H1 (cell line): Measurements from ENCODE around the gene ZNF609. TPM values are rescaled to one million over a fixed set of nuclear protein-coding genes. Genes with fewer than 3 reads are reported as not detected.

Source experiments
- CTCF ChIA-PET: fragments of 300-600 bp; sonication (Branson Sonifier 250); formaldehyde crosslinking; loops from one replicate; lab custom pipeline; 2021; ENCODE audit not compliant: partially characterized antibody; lab: Charles Lee
- POLR2A ChIA-PET: fragments of 300-600 bp; sonication (Branson Sonifier 250); formaldehyde crosslinking; loops from one replicate; lab custom pipeline; 2021; ENCODE audit warnings: inconsistent platforms; ENCODE audit not compliant: partially characterized antibody; lab: Charles Lee
- DNase-seq, 2 experiments: peaks; one replicate each; pipeline versions ENCODE4 v3.0.0 to v3.0.0-alpha.2; 2010 to 2022; ENCODE audit warnings: low spot score in 2 of 2, low read depth in 1 of 2, mixed read lengths in 1 of 2
- FAIRE-seq: peaks from 2 replicates; lab custom pipeline; 2011; peaks lifted over from hg19 to GRCh38; lab: Jason Lieb, UNC
- H2AFZ ChIP-seq: 2 replicates; pipeline ENCODE4 v1.8.1; 2012; ENCODE audit warnings: low read length, inconsistent platforms
- H2AK5ac ChIP-seq: 2 replicates; pipeline ENCODE4 v1.6.1; 2013; ENCODE audit warnings: low read depth, low read length
- H2BK120ac ChIP-seq: replicated peaks from 2 replicates; pipeline ENCODE3; 2013; ENCODE audit warnings: low read depth, low read length, inconsistent platforms
- H2BK12ac ChIP-seq: 2 replicates; pipeline ENCODE4 v1.6.1; 2013; ENCODE audit warnings: low read depth, low read length
- H2BK15ac ChIP-seq: 2 replicates; pipeline ENCODE4 v1.6.1; 2013; ENCODE audit warnings: low read length
- H2BK20ac ChIP-seq: 2 replicates; pipeline ENCODE4 v1.6.1; 2013; ENCODE audit warnings: low read length
- H2BK5ac ChIP-seq: 2 replicates; pipeline ENCODE4 v1.6.1; 2013; ENCODE audit warnings: low read depth, low read length
- H3K14ac ChIP-seq: 2 replicates; pipeline ENCODE4 v1.6.1; 2013; ENCODE audit warnings: inconsistent platforms; ENCODE audit not compliant: insufficient read length
- H3K18ac ChIP-seq: 2 replicates; pipeline ENCODE4 v1.6.1; 2013; ENCODE audit warnings: low read length; ENCODE audit errors: extremely low read depth
- H3K23ac ChIP-seq: 2 replicates; pipeline ENCODE4 v1.6.1; 2013; ENCODE audit warnings: inconsistent platforms; ENCODE audit not compliant: insufficient read length
- H3K23me2 ChIP-seq: 2 replicates; pipeline ENCODE4 v1.6.1; 2013; ENCODE audit warnings: low read depth, low read length
- H3K27ac ChIP-seq: 2 replicates; pipeline ENCODE4 v1.6.1; 2011; ENCODE audit warnings: low read depth, low read length, inconsistent platforms
- H3K27me3 ChIP-seq, 4 experiments: replicated peaks in 1 of 4; 1 replicate in 1 of 4; 2 replicates in 3 of 4; pipeline versions ENCODE4 v1.6.1 to v1.8.1; 2011 to 2013; ENCODE audit warnings: low read length in 3 of 4, mild to moderate bottlenecking in 3 of 4, inconsistent platforms in 2 of 4, mixed read lengths in 2 of 4, moderate library complexity in 1 of 4; ENCODE audit not compliant: control insufficient read depth in 3 of 4, insufficient read depth in 3 of 4; ENCODE audit errors: extremely low read depth in 1 of 4
- H3K36me3 ChIP-seq, 4 experiments: 2 replicates each; pipeline versions ENCODE4 v1.6.1 to v1.8.1; 2011 to 2013; ENCODE audit warnings: mild to moderate bottlenecking in 4 of 4, low read length in 3 of 4, moderate library complexity in 2 of 4, control low read depth in 1 of 4, inconsistent platforms in 1 of 4; ENCODE audit not compliant: insufficient read depth in 4 of 4, control insufficient read depth in 2 of 4
- H3K4ac ChIP-seq: replicated peaks from 2 replicates; pipeline ENCODE3; 2013; ENCODE audit warnings: low read length, low read depth, mixed read lengths, inconsistent platforms; ENCODE audit not compliant: insufficient read length
- H3K4me1 ChIP-seq, 4 experiments: replicated peaks in 1 of 4; 1 replicate in 1 of 4; 2 replicates in 3 of 4; pipeline versions ENCODE4 v1.6.1 to v1.8.1; 2011 to 2013; ENCODE audit warnings: low read length in 3 of 4, inconsistent platforms in 2 of 4, mixed read lengths in 1 of 4; ENCODE audit not compliant: insufficient read depth in 4 of 4, control insufficient read depth in 3 of 4
- H3K4me2 ChIP-seq, 2 experiments: 2 replicates each; pipeline versions ENCODE4 v1.6.1 to v1.8.1; 2011 to 2013; ENCODE audit warnings: low read depth in 2 of 2, low read length in 2 of 2, control low read depth in 1 of 2, inconsistent platforms in 1 of 2, mild to moderate bottlenecking in 1 of 2; ENCODE audit not compliant: insufficient read depth in 1 of 2
- H3K4me3 ChIP-seq, 4 experiments: fragments of 200-600, 300-600 bp in 1 of 4; sonication (generic), shearing (Covaris generic), sonication (Bioruptor Twin) in 1 of 4; 2 replicates each; pipeline versions ENCODE4 v1.5.1 to v1.8.1; 2011 to 2016; ENCODE audit warnings: low read length in 4 of 4, low read depth in 3 of 4, control low read depth in 2 of 4, inconsistent platforms in 2 of 4, mild to moderate bottlenecking in 2 of 4, mixed read lengths in 1 of 4, moderate library complexity in 1 of 4; ENCODE audit not compliant: insufficient read depth in 2 of 4; ENCODE audit errors: extremely low read depth in 1 of 4
- H3K56ac ChIP-seq: replicated peaks from 2 replicates; pipeline ENCODE3; 2013; ENCODE audit warnings: low read depth, mild to moderate bottlenecking, mixed read lengths, low read length, inconsistent platforms; ENCODE audit not compliant: insufficient read length
- H3K79me1 ChIP-seq: 2 replicates; pipeline ENCODE4 v1.6.1; 2013; ENCODE audit warnings: low read depth, low read length, control low read depth
- H3K79me2 ChIP-seq, 2 experiments: 2 replicates each; pipeline versions ENCODE4 v1.6.1 to v1.8.1; 2012 to 2013; ENCODE audit warnings: low read length in 2 of 2, mild to moderate bottlenecking in 2 of 2, inconsistent platforms in 1 of 2; ENCODE audit not compliant: insufficient read depth in 2 of 2, control insufficient read depth in 1 of 2
- H3K9ac ChIP-seq, 4 experiments: replicated peaks in 1 of 4; 1 replicate in 1 of 4; 2 replicates in 3 of 4; pipeline versions ENCODE4 v1.6.1 to v1.8.1; 2011 to 2013; ENCODE audit warnings: low read depth in 3 of 4, low read length in 3 of 4, control low read depth in 2 of 4, mild to moderate bottlenecking in 2 of 4, moderate library complexity in 2 of 4, inconsistent platforms in 1 of 4; ENCODE audit errors: extremely low read depth in 1 of 4
- H3K9me3 ChIP-seq, 2 experiments: 2 replicates each; pipeline versions ENCODE4 v1.6.1 to v1.8.1; 2012 to 2013; ENCODE audit warnings: mild to moderate bottlenecking in 2 of 2, moderate library complexity in 2 of 2, control low read depth in 1 of 2, inconsistent platforms in 1 of 2, low read depth in 1 of 2, low read length in 1 of 2, mixed read lengths in 1 of 2; ENCODE audit not compliant: insufficient read depth in 2 of 2
- H4K20me1 ChIP-seq, 2 experiments: replicated peaks in 1 of 2; 2 replicates each; pipeline versions ENCODE3 to v1.8.1; 2011 to 2013; ENCODE audit warnings: inconsistent platforms in 2 of 2, low read length in 2 of 2, mild to moderate bottlenecking in 1 of 2; ENCODE audit not compliant: insufficient read depth in 2 of 2, control insufficient read depth in 1 of 2
- H4K5ac ChIP-seq: 2 replicates; pipeline ENCODE4 v1.6.1; 2013; ENCODE audit warnings: low read length, low read depth, mixed read lengths, inconsistent platforms; ENCODE audit not compliant: insufficient read length
- H4K8ac ChIP-seq: 2 replicates; pipeline ENCODE4 v1.8.0; 2013; ENCODE audit warnings: mild to moderate bottlenecking, moderate library complexity, low read length, inconsistent platforms; ENCODE audit not compliant: insufficient read depth; ENCODE audit errors: extremely low read depth
- H4K91ac ChIP-seq: replicated peaks from 2 replicates; pipeline ENCODE3; 2013; ENCODE audit warnings: low read length, mixed read lengths, inconsistent platforms; ENCODE audit not compliant: insufficient read length
- HDAC6 ChIP-seq: IDR thresholded peaks from one replicate; pipeline ENCODE4 v1.7.1; 2012; ENCODE audit warnings: low read depth, mild to moderate bottlenecking, inconsistent platforms, low read length, moderate library complexity
- POLR2A ChIP-seq, 2 experiments: IDR thresholded peaks; 1 replicate in 1 of 2; 2 replicates in 1 of 2; pipeline ENCODE4 v1.6.1; 2011; ENCODE audit warnings: low read depth in 2 of 2, low read length in 2 of 2, mild to moderate bottlenecking in 2 of 2; ENCODE audit errors: control extremely low read depth in 1 of 2
- RAD21 ChIP-seq, 2 experiments: IDR thresholded peaks in 1 of 2; conservative IDR thresholded peaks in 1 of 2; 2 replicates each; pipeline ENCODE4 v1.6.1; 2011; ENCODE audit warnings: low read depth in 2 of 2, low read length in 2 of 2, improper control_type of control experiment in 1 of 2, inconsistent platforms in 1 of 2, mild to moderate bottlenecking in 1 of 2, moderate library complexity in 1 of 2
- WGBS, 2 experiments: shearing (Covaris generic) in 1 of 2; methylation state at CpG; one replicate each; pipeline versions ENCODE4 v1.1.6 to v1.1.7; 2013 to 2015; ENCODE audit warnings: low lambda C conversion rate in 2 of 2, mixed read lengths in 2 of 2, inconsistent platforms in 1 of 2, low coverage in 1 of 2, missing lambda C conversion rate in 1 of 2; ENCODE audit not compliant: insufficient replicate concordance in 2 of 2, insufficient coverage in 1 of 2, insufficient read length in 1 of 2; ENCODE audit errors: extremely low coverage in 1 of 2, missing lambda C conversion rate in 1 of 2; 5-methylcytosine and 5-hydroxymethylcytosine counted together
- polyA plus RNA-seq, 7 experiments: library from polyadenylated mRNA; depleted of rRNA in 3 of 7; stranded (reverse) in 5 of 7; unstranded in 2 of 7; fragments of >200 nt in 5 of 7; fragments of 200-250 nt in 2 of 7; gene quantifications; 1 replicate in 5 of 7; 2 replicates in 1 of 7; 4 replicates in 1 of 7; pipeline versions ENCODE4 v1.2.1 to v1.2.3, GENCODE V29; 2011 to 2013; ENCODE audit warnings: missing spikeins in 2 of 7, mixed read lengths in 2 of 7
- total RNA-seq: library from RNA; stranded (reverse); fragmentation: NEBNext Ultra II Directional; extraction: Animal tissue kit (Norgen Biotek cat#: 25700); gene quantifications from 2 replicates; pipeline ENCODE4 v1.2.1, GENCODE V29; 2021
- TF ChIP-seq, protein P1 (sequence below), 3 experiments: IDR thresholded peaks; 1 replicate in 2 of 3; 2 replicates in 1 of 3; pipeline versions ENCODE4 v1.5.1 to v1.6.1; 2011; ENCODE audit warnings: low read length in 3 of 3, mild to moderate bottlenecking in 3 of 3, inconsistent platforms in 2 of 3, low read depth in 1 of 3, moderate library complexity in 1 of 3; ENCODE audit not compliant: insufficient read depth in 1 of 3; ENCODE audit errors: control extremely low read depth in 1 of 3

ZNF609 gene
- total and polyA plus RNA-seq, 2 of the 8 experiments (the other 6 are each of a cell fraction or from before 2014, with no cell fraction given) = 15.5 to 47.8 TPM

DNA sequence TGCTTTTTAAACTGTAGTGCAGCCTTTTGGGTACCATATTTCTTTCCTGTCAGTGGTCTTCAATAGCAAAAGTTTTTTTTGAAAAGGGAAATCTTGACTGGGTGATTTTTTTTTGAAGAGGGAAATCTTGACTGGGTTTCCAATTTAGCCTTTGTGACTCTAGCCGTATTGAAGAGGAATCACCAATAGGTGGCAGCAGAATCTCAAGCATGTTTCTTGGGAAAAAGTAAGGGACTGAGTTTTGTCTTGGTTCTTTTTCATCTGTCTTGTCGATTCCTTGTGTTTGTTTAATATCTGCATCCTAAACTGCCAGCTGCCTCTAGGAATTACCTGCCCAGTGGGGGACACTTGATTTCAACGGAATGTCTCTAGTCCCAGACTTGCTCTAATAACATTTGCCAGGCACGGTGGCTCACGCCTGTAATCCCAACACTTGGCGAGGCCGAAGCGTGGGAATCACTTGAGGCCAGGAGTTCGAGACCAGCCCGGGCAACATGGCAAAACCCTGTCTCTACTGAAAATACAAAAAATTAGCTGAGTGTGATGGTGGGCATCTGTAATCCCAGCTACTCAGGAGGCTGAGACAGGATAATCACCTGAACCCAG, 225.9 kb downstream of the ZNF609 start:
- no peak for DNase-seq
- Histone ChIP-seq H3K36me3 (peaks cover 17 to 73% (median 52%) of the 10 kb centered on the region in 4 experiments), H3K79me1 (no peaks in the 10 kb centered on the region), H4K91ac (no peak overlapping the region)
- TF ChIP-seq, protein P1, sequence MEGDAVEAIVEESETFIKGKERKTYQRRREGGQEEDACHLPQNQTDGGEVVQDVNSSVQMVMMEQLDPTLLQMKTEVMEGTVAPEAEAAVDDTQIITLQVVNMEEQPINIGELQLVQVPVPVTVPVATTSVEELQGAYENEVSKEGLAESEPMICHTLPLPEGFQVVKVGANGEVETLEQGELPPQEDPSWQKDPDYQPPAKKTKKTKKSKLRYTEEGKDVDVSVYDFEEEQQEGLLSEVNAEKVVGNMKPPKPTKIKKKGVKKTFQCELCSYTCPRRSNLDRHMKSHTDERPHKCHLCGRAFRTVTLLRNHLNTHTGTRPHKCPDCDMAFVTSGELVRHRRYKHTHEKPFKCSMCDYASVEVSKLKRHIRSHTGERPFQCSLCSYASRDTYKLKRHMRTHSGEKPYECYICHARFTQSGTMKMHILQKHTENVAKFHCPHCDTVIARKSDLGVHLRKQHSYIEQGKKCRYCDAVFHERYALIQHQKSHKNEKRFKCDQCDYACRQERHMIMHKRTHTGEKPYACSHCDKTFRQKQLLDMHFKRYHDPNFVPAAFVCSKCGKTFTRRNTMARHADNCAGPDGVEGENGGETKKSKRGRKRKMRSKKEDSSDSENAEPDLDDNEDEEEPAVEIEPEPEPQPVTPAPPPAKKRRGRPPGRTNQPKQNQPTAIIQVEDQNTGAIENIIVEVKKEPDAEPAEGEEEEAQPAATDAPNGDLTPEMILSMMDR (IDR thresholded peaks at IDR 0.05; ENCODE audit: control extremely low read depth in 1 of 3, insufficient read depth in 1 of 3, low read depth in 1 of 3, low read length in 3 of 3) = peak in 2 of 3 experiments; percentile 56 to 65; a peak in 2 of 4 replicates
- TF ChIP-seq HDAC6 (no peak), POLR2A (IDR thresholded peaks at IDR 0.05; ENCODE audit: control extremely low read depth in 1 of 2, low read depth in 2 of 2, low read length in 2 of 2) (peak in 1 of 2 experiments; percentile 29; a peak in 1 of 3 replicates), RAD21 (IDR thresholded peaks at IDR 0.05 in 1 of 2, conservative IDR thresholded peaks at IDR 0.05 in 1 of 2; ENCODE audit: low read depth in 2 of 2, low read length in 2 of 2) (peak; percentile 81 to 82)
- TF ChIP-seq, all 59 proteins: peak for 3
- no peaks in the 10 kb centered on the region; a peak in 2 of 4 replicates for H3K79me2 ChIP-seq
- H2BK5ac ChIP-seq = no peak overlapping the region
- POLR2A ChIA-PET = interaction anchor here (0.8 to 39.0 kb wide), 12 partner anchors 13 to 533 kb away, joined by 3 to 1192 read pairs (median 5); partner anchors contain the start of gene PIF1
- H2BK20ac ChIP-seq = no peak overlapping the region
- no peak overlapping the region for H3K27ac ChIP-seq
- no peaks in the 10 kb centered on the region for H3K23me2 ChIP-seq
- no peak overlapping the region for H3K18ac ChIP-seq
- H3K9me3 ChIP-seq = no peaks in the 10 kb centered on the region; a peak in 1 of 4 replicates
- H3K27me3 ChIP-seq = no peaks in the 10 kb centered on the region
- H4K5ac ChIP-seq = no peak overlapping the region
- H2AK5ac ChIP-seq = no peak overlapping the region
- no peak overlapping the region for H3K4ac ChIP-seq
- H2BK120ac ChIP-seq = no peak overlapping the region
- H2BK15ac ChIP-seq = no peak overlapping the region
- no peak overlapping the region for H3K9ac ChIP-seq
- H3K14ac ChIP-seq = no peak overlapping the region
- H3K4me3 ChIP-seq = no peak overlapping the region
- peaks cover 0 to 26% (median 6%) of the 10 kb centered on the region in 4 experiments; a peak in 5 of 7 replicates for H3K4me1 ChIP-seq
- no peak overlapping the region for H2BK12ac ChIP-seq
- 78% methylated on average over 10 of the region's 10 CpGs; no CpG with 5 or more reads in 1 of the 2 experiments for WGBS, 2 experiments
- H3K4me2 ChIP-seq = no peak overlapping the region
- CTCF ChIA-PET = interaction anchor here (0.7 to 11.3 kb wide), 27 partner anchors 12 to 330 kb away, joined by 3 to 262 read pairs (median 5); no protein-coding TSS in a partner anchor
- H2AFZ ChIP-seq = no peak overlapping the region
- peaks cover 17 to 29% of the 10 kb centered on the region in 2 experiments for H4K20me1 ChIP-seq
- no peak overlapping the region for H4K8ac ChIP-seq
- FAIRE-seq = peak; percentile 84
- H3K23ac ChIP-seq = no peak overlapping the region
- H3K56ac ChIP-seq = no peak overlapping the region
